Measurements from ENCODE around the gene PRR20G. TPM values are rescaled to one million over a fixed set of nuclear protein-coding genes. Genes with fewer than 3 reads are reported as not detected.

Gene PRR20G
- total and polyA plus RNA-seq, 2 of the 8 experiments (the other 6 are each of a cell fraction or from before 2014, with no cell fraction given) = 0.24 TPM; not detected in 1

- TF ChIP-seq CHD7 (IDR thresholded peaks at IDR 0.05; ENCODE audit: insufficient replicate concordance, low read length) = no peak
Measured at GRCh38 chr3:127324076-127324475, 36.2 kb upstream of the PRR20G start (continued).
